Right kidney (tissue), 9 donors: ENCODE results near the gene CAV1.
"Not testable (repeated sequence)": the region's sequence is repeated elsewhere in the genome, so short reads cannot be mapped to it uniquely, and the experiment has no call there.

ENCODE experiments used
- DNase-seq: peaks from one replicate; pipeline ENCODE4 v3.0.0-alpha.2; 2016
- long read RNA-seq, 8 donors: transcript quantifications; one replicate each; lab custom pipeline, GENCODE V29; 2026

CAV1 gene, protein sequence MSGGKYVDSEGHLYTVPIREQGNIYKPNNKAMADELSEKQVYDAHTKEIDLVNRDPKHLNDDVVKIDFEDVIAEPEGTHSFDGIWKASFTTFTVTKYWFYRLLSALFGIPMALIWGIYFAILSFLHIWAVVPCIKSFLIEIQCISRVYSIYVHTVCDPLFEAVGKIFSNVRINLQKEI
- long read RNA-seq, donor 1, transcript CAV1-202 (2 exons, 2,628 nt) = major isoform, 9 of 12 reads
- long read RNA-seq, donor 1, partial matches to known transcripts = 0 of 12 reads
- long read RNA-seq, donor 1, other reads (novel, unspliced or antisense) = 0 of 12 reads
- long read RNA-seq, donor 2, transcript CAV1-201 (3 exons, 2,704 nt) = major isoform, 5 of 7 reads
- long read RNA-seq, donor 2, partial matches to known transcripts = 0 of 7 reads
- long read RNA-seq, donor 2, other reads (novel, unspliced or antisense) = 0 of 7 reads
- long read RNA-seq, donor 3, partial matches to known transcripts = 0 of 3 reads
- long read RNA-seq, donor 3, other reads (novel, unspliced or antisense) = 0 of 3 reads
- long read RNA-seq, donor 4, transcript CAV1-202 (2 exons, 2,628 nt) = minor isoform, 6 of 16 reads
- long read RNA-seq, donor 4, transcript CAV1-201 (3 exons, 2,704 nt) = major isoform, 10 of 16 reads
- long read RNA-seq, donor 4, partial matches to known transcripts = 0 of 16 reads
- long read RNA-seq, donor 4, other reads (novel, unspliced or antisense) = 0 of 16 reads
- long read RNA-seq, donor 5, transcript CAV1-202 (2 exons, 2,628 nt) = major isoform, 5 of 9 reads
- long read RNA-seq, donor 5, partial matches to known transcripts = 0 of 9 reads
- long read RNA-seq, donor 5, other reads (novel, unspliced or antisense) = 0 of 9 reads
- long read RNA-seq, donor 6, transcript CAV1-202 (2 exons, 2,628 nt) = major isoform, 5 of 23 reads
- long read RNA-seq, donor 6, partial matches to known transcripts = 14 of 23 reads
- long read RNA-seq, donor 6, other reads (novel, unspliced or antisense) = 0 of 23 reads
- long read RNA-seq, donor 7, transcript CAV1-201 (3 exons, 2,704 nt) = major isoform, 6 of 11 reads
- long read RNA-seq, donor 7, partial matches to known transcripts = 0 of 11 reads
- long read RNA-seq, donor 7, other reads (novel, unspliced or antisense) = 0 of 11 reads
- long read RNA-seq, donor 8, transcript CAV1-201 (3 exons, 2,704 nt) = major isoform, 8 of 14 reads
- long read RNA-seq, donor 8, partial matches to known transcripts = 0 of 14 reads
- long read RNA-seq, donor 8, other reads (novel, unspliced or antisense) = 0 of 14 reads

DNA sequence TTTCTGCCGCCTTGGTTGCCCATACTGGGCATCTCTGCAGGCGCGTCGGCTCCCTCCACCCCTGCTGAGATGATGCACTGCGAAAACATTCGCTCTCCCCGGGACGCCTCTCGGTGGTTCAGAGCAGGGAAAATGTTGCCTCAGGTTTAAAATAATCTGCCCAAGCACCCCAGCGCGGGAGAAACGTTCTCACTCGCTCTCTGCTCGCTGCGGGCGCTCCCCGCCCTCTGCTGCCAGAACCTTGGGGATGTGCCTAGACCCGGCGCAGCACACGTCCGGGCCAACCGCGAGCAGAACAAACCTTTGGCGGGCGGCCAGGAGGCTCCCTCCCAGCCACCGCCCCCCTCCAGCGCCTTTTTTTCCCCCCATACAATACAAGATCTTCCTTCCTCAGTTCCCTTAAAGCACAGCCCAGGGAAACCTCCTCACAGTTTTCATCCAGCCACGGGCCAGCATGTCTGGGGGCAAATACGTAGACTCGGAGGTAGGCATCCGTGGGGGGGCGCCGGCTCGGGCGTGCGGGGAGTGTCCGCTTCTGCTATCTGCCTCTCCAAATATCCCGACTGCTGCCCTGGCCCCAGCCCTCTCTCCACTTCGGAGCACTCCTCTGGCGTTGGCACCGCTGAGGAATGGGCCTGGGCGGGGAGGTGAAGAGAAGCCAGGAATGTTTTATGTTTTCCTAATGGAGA, at the start of gene CAV1:
TSS of gene CAV1 (plus strand) at position 428 of the 689 bp plus-strand sequence. CDS start at position 455, 27 bp downstream.
- peak; percentile 66 for DNase-seq

DNA sequence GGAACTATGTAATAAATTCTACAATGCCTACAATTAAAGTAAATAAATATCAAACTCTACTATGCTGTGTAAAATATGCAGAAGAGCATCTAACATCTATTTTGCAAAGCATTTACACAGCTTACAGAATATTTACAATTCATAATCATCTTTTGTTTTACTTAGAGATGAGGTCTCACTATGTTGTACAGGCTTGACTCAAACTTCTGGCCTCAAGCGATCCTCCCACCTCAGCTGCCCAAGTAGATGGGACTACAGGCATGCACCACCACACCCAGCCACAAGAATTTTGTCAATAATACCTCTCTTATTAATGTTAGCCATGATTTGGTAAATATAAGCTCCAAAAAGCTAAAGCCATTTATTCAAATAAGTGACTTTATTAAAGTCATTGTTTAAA, 47.2 kb upstream of the CAV1 start:
- no peak for DNase-seq

DNA sequence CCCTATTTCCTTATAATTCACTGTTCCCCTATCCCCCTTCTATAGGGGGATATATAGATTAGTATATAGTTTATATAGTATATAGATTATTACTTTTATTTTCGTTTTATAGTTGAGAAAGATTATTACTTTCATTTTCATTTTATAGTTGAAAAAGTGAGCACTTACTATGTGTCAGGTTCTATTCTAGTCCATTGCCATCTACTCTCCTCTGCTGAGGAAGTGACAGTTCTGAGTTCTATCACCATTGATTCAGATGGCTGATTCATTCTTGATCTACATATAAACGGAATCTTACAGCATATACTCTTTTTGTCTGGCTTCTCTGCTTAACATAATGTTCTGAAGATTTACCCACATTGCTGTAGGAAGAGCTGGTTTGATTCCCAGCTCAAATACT, 46.0 kb upstream of the CAV1 start:
- DNase-seq = no peak

DNA sequence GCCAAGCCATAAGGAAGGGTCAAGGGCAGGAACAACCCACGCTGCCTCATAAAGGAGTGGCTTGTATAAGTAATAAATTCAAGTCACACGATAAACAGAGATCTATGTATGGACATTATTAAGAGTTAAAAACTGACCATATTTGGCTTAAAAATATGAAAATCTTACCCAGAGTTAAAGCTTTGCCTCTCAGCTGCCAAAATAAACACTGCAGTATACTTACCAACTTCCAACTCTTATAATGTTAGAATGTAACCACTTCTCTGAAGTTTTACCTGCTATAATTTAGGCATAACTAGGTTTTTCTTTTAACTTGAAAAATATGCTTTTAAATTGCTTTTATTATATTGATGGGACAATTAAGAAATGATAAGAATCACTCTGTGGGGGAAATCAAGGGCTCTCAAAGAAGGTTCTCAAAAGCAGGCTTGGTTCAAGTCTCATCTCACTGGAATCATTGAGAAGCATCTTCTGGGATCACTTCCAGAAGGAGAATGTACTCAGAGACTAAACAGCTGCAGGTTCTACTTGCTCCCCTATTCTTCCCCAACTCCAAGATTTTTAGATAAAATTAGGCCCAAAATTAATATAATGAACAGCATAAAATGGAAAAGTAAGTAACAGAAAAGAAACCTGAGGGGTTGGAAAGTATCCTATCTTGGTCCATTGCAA, 41.4 kb upstream of the CAV1 start:
- no peak for DNase-seq

DNA sequence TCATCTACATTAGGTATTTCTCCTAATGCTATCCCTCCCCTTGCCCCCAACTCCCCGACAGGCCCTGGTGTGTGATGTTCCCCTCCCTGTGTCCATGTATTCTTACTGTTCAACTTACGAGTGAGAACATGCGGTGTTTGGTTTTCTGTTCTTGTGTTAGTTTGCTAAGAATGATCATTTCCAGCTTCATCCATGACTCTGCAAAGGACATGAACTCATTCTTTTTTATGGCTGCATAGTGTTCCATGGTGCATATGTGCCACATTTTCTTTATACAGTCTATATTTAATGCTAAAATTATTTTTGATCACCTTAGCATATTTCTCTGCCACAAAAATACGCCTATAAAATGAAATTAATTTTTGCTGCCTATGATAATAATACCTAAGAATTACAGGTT, 40.4 kb upstream of the CAV1 start:
- DNase-seq = not testable (repeated sequence)

DNA sequence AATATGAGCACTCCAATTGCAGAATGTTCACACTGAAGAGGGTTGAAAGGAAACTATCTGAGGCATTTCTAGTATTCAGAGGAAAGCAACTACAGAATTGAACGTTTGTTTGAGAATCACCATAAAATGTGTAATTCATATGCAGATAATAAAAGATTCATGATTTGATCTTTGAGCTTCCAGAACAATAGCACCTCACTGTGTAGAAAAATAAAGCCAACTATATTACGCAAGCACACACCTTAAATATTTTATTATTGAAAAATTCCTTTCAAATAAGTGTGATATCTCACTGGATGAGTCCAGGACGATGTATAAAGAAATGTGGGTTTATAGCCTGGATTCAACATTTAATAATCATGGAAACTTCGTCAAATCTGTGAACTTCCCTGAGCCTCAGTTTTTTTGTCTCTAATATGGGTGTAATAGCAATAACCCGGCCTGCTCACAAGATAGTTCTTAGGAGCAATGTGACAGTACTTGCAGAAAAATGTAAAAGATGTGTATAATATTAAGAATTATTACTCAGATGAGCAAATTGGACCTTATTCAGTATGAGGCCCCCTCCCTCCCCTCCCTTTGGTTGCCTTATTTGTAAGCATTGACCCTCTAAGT, 36.8 kb upstream of the CAV1 start:
- no peak for DNase-seq

DNA sequence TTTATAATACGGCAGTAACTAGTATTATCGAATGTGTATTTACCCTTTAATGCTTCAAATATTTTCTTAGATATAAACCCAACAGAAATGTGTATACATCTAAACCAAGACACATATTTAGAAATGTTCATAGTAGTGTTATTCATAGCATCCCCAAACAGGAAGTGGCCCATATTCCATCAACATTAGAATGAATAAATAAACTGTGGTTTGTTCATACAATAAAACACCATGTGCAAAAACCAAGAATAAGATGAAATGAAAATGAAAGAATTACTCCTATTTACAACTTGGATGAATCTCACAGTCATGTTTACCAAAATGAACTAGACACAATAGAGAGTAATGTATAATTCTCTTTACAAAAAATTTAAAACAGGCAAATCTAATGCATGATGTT, 34.5 kb upstream of the CAV1 start:
- DNase-seq = no peak

DNA sequence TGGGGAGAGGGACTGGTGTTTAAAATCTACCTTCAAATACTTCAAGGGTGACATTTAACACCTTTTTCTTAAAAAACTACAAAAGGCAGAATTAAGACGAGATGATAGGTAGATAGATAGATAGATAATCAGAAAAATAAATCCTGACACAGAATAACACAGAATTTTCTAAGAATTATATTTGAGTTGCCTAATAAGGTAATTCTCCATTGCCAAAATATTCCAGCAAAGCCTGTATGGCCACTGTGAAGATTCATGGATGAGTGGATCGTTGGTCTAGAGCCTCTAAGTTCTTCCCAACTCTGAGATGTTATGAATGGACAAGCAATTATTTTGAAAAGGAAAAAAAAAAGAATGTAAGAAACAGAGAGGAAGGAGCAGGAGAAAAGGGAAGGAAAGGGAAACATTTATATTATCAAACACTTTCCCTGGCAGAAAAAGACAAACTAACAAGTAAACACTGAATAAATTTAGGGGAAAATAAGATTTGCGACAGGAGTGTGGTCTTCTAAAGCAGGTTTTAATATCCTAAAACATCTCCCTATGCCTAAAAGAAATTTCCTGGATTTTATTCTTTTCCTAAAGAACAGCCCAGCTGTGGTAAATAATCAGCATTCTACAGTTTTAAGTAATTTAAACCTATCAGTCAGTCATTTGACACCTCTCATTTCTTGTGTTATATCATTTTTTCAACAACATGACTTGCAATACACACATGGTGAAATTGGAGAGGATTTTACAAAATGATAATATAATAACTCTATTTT, 32.8 kb upstream of the CAV1 start:
- DNase-seq = no peak

DNA sequence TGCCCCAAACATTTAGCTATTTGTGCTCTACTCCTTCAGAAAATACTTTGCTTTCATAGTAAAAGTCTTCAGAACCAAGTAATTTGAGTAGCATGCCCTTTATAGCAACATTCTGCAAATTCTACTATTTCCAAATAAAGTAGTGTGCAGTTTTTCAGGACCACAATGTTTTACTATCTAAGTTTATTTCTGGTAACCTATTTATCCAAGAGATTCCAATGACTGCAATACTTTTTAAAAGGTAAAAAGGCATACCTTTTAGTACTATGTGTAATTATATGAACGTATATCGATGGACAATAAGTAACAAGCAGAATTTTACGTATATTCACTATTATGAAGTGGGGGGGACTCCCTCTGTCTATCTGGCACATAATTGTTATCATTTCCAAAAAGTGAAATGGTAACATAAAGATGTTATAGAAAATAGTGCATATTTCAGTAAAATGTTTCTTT, 32.2 kb upstream of the CAV1 start:
- DNase-seq = no peak

DNA sequence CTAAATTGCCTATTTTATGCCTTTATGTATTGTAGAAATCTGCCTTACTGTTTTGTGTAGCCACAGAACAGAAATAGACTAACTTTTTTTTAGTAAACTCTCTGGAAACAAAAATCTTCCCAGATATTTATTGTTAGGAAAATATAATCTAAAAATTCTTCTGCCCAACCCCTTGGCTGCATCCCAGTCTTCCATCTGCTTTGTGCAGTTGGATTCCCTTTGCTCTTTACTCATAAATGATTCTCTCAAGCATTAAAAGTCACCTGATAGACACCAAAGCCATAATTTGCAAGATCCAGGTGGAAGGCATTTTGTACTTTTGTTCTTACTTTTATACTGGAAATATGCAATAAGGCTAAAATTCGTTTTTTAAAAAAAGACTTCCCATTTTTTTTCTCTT, 31.4 kb upstream of the CAV1 start:
- no peak for DNase-seq

DNA sequence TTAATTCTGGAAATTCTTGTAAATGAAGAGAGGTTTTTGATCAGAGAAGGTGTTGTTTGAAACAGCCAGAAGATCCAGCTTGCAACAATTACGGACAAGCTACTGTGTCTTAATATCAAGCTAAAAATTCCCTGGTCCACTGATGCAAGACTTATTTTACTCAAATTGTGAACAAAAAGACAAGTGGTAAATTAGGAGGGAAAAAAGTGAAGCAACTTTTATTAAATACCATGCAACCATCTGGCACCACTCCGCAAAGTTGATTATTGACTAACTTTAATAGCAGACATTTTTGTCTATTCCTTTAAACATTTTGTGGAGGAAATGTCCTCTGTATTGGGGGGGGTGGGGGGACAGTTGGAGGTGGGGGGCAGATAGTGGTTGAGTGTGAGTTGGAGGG, 30.4 kb upstream of the CAV1 start:
- DNase-seq = no peak

DNA sequence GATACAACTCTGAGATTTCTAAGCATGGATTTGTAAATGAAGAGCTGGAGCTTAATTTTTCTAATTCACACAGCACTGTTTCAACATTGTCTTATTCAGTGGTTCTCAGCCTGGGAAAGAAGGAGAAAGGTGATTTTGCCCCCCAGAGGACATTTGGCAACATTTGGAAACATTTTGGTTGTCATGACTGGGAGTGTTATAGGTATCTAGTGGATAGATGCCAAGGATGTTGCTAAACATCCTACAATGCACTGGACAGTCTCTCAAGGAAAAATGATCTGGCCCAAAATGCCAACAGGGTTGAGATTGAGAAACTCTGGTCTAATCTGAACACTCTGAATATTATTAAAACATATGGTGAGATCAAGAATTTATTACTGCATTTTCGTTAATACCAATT, 29.1 kb upstream of the CAV1 start:
- DNase-seq = no peak

DNA sequence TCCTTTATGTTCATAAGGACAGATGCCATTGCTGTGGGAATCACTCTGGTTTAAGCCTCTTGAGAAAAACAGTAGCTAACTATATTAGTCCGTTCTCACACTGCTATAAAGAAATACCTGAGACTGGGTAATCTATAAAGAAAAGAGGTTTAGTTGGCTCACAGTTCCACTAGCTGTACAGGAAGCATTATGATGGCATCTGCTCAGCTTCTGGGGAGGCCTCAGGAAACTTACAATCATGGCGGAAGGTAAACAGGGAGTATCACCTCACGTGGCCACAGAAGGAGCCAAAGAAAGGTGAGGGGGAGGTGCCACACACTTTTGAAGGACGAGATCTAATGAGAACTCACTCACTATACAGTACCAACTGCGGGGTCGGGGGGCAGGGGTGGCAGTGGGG, 28.2 kb upstream of the CAV1 start:
- no peak for DNase-seq

DNA sequence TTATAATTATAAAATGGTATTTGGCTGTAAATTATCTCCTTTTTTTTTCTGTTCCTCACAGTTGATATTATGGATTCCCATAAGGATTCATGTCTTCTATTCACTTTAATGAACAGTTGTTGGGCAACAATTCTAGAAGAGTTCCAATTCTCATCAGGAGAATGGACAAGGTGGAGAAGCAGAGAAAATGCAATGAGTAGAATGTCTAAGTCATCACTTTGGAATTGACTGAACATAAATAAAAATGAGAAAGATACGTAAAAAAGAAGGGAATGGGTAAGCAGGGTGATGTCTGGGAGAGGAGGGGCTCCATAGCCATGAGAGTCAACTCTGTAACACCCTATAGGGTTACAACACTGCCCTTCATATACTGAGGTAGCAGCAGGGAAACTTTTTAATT, 27.1 kb upstream of the CAV1 start:
- DNase-seq = no peak

DNA sequence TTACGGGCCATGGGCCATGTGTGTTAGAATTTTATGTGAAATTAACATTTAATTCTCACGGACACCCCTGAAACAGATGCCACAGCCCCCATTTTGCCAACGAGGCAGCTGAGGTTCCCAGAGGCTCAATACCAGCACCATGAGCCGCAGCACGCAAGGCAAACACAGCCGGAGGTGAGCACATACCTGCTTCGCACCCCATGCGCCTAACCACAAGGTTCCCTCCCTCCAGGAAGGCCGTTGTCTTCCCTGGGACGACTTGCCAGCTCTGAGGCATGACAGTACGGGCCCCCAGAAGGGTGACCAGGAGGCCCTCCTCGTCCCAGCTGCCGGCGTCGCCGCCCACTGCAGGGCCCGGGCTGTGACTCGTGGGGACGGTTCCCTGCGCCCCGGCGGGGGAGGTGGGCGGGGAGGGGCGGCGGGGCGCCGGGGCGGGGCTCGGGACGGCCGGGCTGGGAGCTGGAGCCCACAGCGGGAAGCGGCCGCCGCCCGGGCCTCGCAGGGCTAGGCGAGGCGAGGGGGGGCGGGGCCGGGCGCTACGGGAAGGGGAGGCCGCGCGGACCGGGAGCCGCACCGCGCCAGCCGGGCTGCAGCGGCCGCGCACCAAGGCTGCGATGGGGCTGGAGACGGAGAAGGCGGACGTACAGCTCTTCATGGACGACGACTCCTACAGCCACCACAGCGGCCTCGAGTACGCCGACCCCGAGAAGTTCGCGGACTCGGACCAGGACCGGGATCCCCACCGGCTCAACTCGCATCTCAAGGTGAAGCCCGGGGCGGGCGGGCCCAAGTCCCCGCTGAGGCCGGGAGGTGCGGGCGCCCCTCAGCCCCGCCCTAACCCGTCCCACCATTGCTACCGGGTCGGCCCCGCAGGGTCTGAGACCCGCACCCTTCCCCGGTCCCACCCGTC, 25.4 kb upstream of the CAV1 start, which contains the start of gene CAV2:
TSS of gene CAV2 (plus strand) at position 571 of the 910 bp plus-strand sequence. CDS start at position 615, 44 bp downstream.
- DNase-seq = peak; percentile 73

DNA sequence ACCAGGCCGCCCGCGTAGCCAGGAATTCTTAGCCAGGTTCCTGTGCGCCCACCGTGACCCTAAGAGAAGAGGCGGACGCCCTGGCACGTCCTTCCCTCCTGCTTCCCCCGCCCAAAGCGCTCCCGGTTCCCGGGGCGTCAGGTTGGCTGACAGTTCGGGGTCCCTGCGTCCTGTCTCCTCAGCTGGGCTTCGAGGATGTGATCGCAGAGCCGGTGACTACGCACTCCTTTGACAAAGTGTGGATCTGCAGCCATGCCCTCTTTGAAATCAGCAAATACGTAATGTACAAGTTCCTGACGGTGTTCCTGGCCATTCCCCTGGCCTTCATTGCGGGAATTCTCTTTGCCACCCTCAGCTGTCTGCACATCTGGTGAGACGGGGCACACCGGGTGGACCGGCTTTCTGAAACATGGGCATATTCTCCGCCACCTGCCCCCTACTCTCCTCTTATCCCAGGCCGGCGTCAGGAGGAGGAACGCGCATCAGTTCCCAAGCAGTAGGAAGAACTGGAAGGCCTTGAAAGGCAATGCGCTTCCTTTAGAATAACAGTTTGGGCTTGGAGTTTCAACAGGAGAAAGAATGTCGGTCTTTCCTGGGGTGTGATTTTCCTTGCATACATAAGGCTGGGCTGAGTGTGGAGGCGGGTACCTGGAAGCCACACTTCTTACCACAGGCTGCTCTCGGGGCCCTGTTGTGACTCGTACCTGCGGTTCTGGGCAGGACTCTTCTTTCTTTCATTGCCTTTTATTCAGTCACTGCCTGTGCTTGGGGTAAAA, 24.6 kb upstream of the CAV1 start:
- DNase-seq = peak; percentile 74

DNA sequence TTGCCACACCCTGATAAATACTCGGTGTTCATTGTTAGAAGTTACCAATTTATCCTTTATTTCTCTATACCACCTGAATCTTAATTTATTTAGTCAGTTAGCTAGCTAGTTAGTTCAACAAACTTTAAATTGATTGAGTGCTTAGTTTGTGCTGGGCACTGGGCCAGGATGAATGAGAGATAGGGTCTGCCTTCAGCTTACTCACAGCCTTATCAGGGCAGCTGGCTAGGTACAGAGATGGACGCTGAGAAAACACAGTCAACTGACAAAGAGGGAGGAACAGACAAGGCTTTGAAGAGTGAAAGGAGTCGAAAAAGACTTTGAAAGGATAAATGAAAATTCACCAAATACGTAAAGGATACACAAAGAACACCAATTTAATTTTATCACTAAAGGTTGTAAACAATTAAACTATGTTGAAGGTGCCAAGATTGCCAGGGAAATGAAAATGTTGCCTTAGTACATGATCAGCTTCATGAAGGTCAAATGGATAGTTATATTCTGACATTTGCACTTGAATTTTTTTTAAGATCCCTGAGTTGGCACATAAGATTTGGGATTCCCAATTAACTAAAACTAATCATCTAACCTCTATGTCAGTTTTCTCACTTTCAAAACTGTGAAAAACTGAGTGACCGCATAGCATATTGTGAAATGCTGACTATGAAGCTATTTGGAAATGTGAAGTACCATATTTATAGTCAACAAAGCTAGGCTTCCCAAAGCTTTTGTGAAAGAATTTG, 23.2 kb upstream of the CAV1 start:
- no peak for DNase-seq
